Measurements from ENCODE around the gene DARS2. TPM values are rescaled to one million over a fixed set of nuclear protein-coding genes. Genes with fewer than 3 reads are reported as not detected.
"Not testable (repeated sequence)": the region's sequence is repeated elsewhere in the genome, so short reads cannot be mapped to it uniquely, and the experiment has no call there.

DARS2 gene
- total RNA-seq: 10 to 100 TPM; 32.7 to 35.7 TPM

DNA sequence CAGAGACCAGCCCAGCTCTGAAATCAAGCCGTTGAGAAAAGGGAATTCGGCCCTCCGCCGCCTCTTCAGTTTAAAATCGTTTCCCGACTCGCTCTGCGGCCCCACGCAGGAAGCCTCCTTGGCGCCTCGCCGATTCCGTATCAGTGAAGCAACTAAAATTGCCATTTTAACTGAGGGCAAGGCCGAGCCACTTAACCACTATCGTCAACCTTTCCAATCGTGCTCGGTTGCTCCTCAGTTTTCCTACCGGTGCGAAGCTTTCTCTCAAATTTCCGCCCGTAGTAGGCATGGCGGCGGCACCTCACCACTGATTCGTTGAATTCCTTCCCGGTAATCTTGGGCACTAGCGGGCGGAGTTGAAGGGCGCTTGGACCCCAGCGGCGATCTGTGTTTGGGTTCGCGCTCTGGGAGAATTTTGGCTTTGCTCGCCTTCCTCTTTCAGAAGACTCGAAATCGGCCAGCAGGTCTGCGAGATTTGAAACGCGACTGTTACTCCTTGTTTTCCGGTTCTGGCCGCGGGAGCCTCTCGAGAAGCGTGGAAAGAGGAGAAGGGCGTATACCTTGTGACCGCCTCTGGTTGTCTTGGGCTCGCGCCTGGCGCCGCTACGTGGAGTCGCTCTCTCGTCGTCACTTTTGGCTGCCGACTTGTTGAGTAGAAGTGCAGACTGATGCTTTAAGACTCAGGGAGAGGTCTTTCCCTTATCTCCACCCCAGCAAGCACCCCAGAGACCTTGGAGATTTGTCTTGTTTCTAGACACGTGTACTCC lies at the start of gene DARS2, which contains the start of gene CENPL:
Gene DARS2, plus strand, starts transcription at position 359 of the 767 bp plus-strand sequence. CDS start 557 bp downstream, outside the sequence.
Gene CENPL, minus strand, starts transcription at position 569 of the 767 bp plus-strand sequence. CDS start 13,584 bp downstream, outside the sequence.
- H3K36me3 Mint-ChIP-seq (ENCODE audit: low read depth): peaks cover 52% of the 10 kb centered on the region

DNA sequence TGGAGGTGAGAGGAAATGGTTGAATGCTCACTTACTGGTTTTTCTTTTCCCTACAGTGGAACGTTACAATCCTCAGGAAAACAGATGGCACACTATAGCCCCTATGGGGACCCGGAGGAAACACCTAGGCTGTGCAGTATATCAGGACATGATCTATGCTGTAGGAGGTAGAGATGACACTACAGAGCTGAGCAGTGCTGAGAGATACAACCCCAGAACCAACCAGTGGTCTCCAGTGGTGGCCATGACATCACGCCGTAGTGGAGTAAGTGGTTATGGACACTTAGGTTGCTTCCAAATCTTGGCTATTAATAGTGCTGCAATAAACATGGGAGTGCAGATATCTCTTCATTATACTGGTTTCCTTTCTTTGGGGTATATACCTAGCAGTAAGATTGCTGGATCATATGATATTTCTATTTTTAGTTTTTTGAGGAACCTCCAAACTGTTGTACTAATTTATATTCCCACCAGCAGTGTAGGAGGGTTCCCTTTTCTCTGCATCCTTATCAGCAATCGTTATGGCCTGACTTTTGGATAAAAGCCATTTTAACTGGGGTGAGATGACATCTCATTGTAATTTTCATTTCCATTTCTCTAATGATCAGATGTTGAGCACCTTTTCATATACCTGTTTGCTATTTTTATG lies 48.8 kb upstream of the DARS2 start:
- CTCF ChIA-PET: no interaction called here
- POLR2A ChIA-PET: no interaction called here
- Mint-ChIP-seq H3K36me3 (ENCODE audit: low read depth) (peaks cover 56% of the 10 kb centered on the region), H3K4me1 (ENCODE audit: low read depth) (no peaks in the 10 kb centered on the region), H3K4me3 (no peak overlapping the region), H3K9me3 (ENCODE audit: insufficient read depth) (no peaks in the 10 kb centered on the region), H3K27ac (no peak overlapping the region), H3K27me3 (ENCODE audit: low read depth) (no peaks in the 10 kb centered on the region)
- DNase-seq: no peak
- no peak for ATAC-seq

More for the DNA sequence above, at the start of gene DARS2, which contains the start of gene CENPL:
- peak within 1 kb of the TSS; percentile 98 for H3K27ac Mint-ChIP-seq
- DNase-seq (peak; percentile 95), ATAC-seq (peak; percentile 89)
- H3K9me3 Mint-ChIP-seq (ENCODE audit: insufficient read depth): no peaks in the 10 kb centered on the region
- H3K4me1 Mint-ChIP-seq (ENCODE audit: low read depth): peaks cover 56% of the 10 kb centered on the region
- no peaks in the 10 kb centered on the region for H3K27me3 Mint-ChIP-seq (ENCODE audit: low read depth)
- POLR2A ChIA-PET: interaction anchor here (0.6 to 2.5 kb wide), 12 partner anchors 13 to 399 kb away, joined by 3 to 36 read pairs (median 4); partner anchors contain the start of genes GAS5, KLHL20, PRDX6 and RC3H1
- CTCF ChIA-PET: interaction anchor here (0.9 to 6.7 kb wide), 12 partner anchors 13 to 1082 kb away, joined by 3 to 63 read pairs (median 4); partner anchors contain the start of genes GAS5, KLHL20 and ZBTB37
- peak within 1 kb of the TSS; percentile 86 for H3K4me3 Mint-ChIP-seq

DNA sequence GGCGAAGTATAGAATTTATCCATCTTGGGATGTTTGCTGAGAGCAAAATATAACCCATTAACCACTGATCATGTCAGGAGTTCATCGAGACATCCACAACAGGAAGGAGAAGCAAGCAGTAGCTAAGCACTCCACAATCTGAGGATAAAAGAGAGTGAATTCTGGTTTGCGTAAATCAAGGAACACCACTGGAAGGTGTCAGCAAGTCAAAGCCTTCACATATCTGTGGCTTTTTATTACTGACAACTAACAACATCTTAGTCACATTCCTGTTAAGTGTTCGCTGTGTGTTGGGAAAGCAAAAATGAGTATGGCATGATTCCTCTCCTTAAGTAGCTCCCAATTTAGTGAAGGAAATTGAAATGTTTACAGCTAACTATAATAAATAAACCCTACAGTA lies 44.5 kb upstream of the DARS2 start:
- ChIA-PET POLR2A (interaction anchor here (0.6 to 1.9 kb wide), 4 partner anchors 8 to 72 kb away, joined by 3 to 4 read pairs (median 3); no protein-coding TSS in a partner anchor), CTCF (interaction anchor here (1.6 kb wide), 1 partner anchor 350 kb away, joined by 4 read pairs; no protein-coding TSS in a partner anchor)
- Mint-ChIP-seq H3K36me3 (ENCODE audit: low read depth) (peaks cover 76% of the 10 kb centered on the region), H3K4me3 (no peak overlapping the region), H3K4me1 (ENCODE audit: low read depth) (no peaks in the 10 kb centered on the region), H3K9me3 (ENCODE audit: insufficient read depth) (no peaks in the 10 kb centered on the region), H3K27ac (no peak overlapping the region), H3K27me3 (ENCODE audit: low read depth) (no peaks in the 10 kb centered on the region)
- no peak for DNase-seq
- no peak for ATAC-seq

DNA sequence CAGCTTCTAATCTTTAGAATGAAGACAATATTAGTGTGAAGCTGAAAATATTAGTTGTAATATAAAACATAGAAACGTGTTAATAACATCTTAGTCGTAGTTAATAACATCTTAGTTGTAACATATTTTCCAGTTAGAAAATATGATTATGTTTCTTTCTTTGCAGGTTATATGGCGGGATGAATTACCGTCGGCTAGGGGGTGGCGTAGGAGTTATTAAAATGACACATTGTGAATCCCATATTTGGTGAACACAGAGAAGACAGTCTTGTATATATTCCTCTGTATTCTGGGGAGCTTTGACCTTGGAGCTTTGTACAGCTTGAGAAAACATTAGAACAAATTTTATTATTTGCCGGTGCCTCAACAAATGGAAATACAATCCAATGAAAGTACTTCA lies 39.5 kb upstream of the DARS2 start:
- ChIA-PET POLR2A (no interaction called here), CTCF (no interaction called here)
- Mint-ChIP-seq H3K36me3 (ENCODE audit: low read depth) (peaks cover 50% of the 10 kb centered on the region), H3K4me1 (ENCODE audit: low read depth) (no peaks in the 10 kb centered on the region), H3K4me3 (no peak overlapping the region), H3K27me3 (ENCODE audit: low read depth) (no peaks in the 10 kb centered on the region), H3K27ac (no peak overlapping the region), H3K9me3 (ENCODE audit: insufficient read depth) (no peaks in the 10 kb centered on the region)
- ATAC-seq (no peak), DNase-seq (no peak)

DNA sequence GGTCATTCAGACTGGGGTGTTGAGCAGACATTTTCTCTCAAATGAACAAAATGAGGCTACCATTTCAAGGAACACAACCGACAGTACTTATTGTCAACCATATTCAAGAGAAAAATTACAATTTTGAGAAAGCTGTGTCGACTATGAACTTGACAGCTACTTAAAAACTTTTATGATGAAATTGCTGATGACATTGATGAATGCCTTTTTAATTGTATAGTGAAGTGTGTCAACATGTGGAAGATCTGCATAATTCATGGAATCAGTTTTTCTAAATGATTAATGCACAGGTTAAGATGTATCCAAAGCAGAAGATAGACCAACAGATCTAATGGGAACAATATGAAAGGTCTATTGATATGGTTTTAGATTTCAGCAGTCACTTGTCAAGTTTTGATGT lies 34.6 kb upstream of the DARS2 start:
- no peak overlapping the region for H3K27ac Mint-ChIP-seq
- H3K9me3 Mint-ChIP-seq (ENCODE audit: insufficient read depth): no peaks in the 10 kb centered on the region
- CTCF ChIA-PET: no interaction called here
- H3K36me3 Mint-ChIP-seq (ENCODE audit: low read depth): peaks cover 34% of the 10 kb centered on the region
- H3K27me3 Mint-ChIP-seq (ENCODE audit: low read depth): no peaks in the 10 kb centered on the region
- ATAC-seq (no peak), DNase-seq (no peak)
- H3K4me1 Mint-ChIP-seq (ENCODE audit: low read depth): no peaks in the 10 kb centered on the region
- H3K4me3 Mint-ChIP-seq: no peak overlapping the region
- POLR2A ChIA-PET: interaction anchor here (0.7 kb wide), 1 partner anchor 10 kb away, joined by 3 read pairs; no protein-coding TSS in a partner anchor

DNA sequence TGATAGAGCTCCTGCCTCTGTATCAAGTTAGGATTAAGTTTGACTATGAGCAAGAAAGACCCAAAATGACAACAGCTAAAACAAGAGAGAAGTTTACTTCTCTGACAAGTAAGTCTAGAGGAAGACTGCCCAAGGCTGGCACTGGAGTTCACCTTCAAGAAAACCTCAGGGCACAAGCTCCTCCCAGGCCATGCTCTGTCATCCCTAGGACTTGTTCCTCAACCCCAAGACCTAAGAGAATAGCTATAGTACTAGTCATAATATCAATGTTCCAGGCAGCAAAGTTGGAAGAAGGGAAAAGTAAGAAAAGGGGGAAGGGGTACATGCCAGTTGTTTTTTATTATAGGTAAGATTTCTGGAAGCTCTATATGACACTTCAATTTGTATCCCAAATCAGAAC lies 26.4 kb upstream of the DARS2 start:
- peaks cover 4% of the 10 kb centered on the region for H3K9me3 Mint-ChIP-seq (ENCODE audit: insufficient read depth)
- POLR2A ChIA-PET: no interaction called here

GRCh38 chr1:173799995-173800394 lies 24.5 kb upstream of the DARS2 start:
- H3K27ac Mint-ChIP-seq; POLR2A ChIA-PET; CTCF ChIA-PET; DNase-seq; H3K4me3 Mint-ChIP-seq; H3K9me3 Mint-ChIP-seq (ENCODE audit: insufficient read depth); H3K27me3 Mint-ChIP-seq (ENCODE audit: low read depth); ATAC-seq; H3K4me1 Mint-ChIP-seq (ENCODE audit: low read depth): not testable (repeated sequence)
- peaks cover 65% of the 10 kb centered on the region for H3K36me3 Mint-ChIP-seq (ENCODE audit: low read depth)

More for the DNA sequence above, 26.4 kb upstream of the DARS2 start:
- DNase-seq (no peak), ATAC-seq (no peak)
- no peak overlapping the region for H3K4me3 Mint-ChIP-seq
- H3K27ac Mint-ChIP-seq: no peak overlapping the region
- no peaks in the 10 kb centered on the region for H3K27me3 Mint-ChIP-seq (ENCODE audit: low read depth)
- peaks cover 57% of the 10 kb centered on the region for H3K36me3 Mint-ChIP-seq (ENCODE audit: low read depth)
- H3K4me1 Mint-ChIP-seq (ENCODE audit: low read depth): no peaks in the 10 kb centered on the region
- CTCF ChIA-PET: no interaction called here

GRCh38 chr1:173802961-173803360 lies 21.5 kb upstream of the DARS2 start:
- no peak for DNase-seq
- Mint-ChIP-seq H3K4me1 (ENCODE audit: low read depth) (no peaks in the 10 kb centered on the region), H3K27me3 (ENCODE audit: low read depth) (no peaks in the 10 kb centered on the region), H3K27ac (no peak overlapping the region), H3K4me3 (no peak overlapping the region), H3K36me3 (ENCODE audit: low read depth) (peaks cover 59% of the 10 kb centered on the region), H3K9me3 (ENCODE audit: insufficient read depth) (no peaks in the 10 kb centered on the region)
- no peak for ATAC-seq
- ChIA-PET CTCF (interaction anchor here (1.1 kb wide), 1 partner anchor 22 kb away, joined by 3 read pairs; the partner anchor contains the start of gene CENPL), POLR2A (no interaction called here)

GRCh38 chr1:173813654-173814053 lies 10.8 kb upstream of the DARS2 start:
- H3K36me3 Mint-ChIP-seq (ENCODE audit: low read depth): peaks cover 81% of the 10 kb centered on the region

GRCh38 chr1:173818459-173818858 lies 6.0 kb upstream of the DARS2 start:
- no peaks in the 10 kb centered on the region for H3K9me3 Mint-ChIP-seq (ENCODE audit: insufficient read depth)
- peaks cover 53% of the 10 kb centered on the region for H3K4me1 Mint-ChIP-seq (ENCODE audit: low read depth)
- ATAC-seq: no peak
- no peak overlapping the region for H3K4me3 Mint-ChIP-seq
- POLR2A ChIA-PET: interaction anchor here (1.2 kb wide), 1 partner anchor 134 kb away, joined by 3 read pairs; no protein-coding TSS in a partner anchor
- peaks cover 79% of the 10 kb centered on the region for H3K36me3 Mint-ChIP-seq (ENCODE audit: low read depth)
- no peak for DNase-seq
- no peaks in the 10 kb centered on the region for H3K27me3 Mint-ChIP-seq (ENCODE audit: low read depth)
- CTCF ChIA-PET: interaction anchor here (0.8 to 1.4 kb wide), 3 partner anchors 14 to 389 kb away, joined by 3 to 4 read pairs (median 3); no protein-coding TSS in a partner anchor
- no peak overlapping the region for H3K27ac Mint-ChIP-seq

More at GRCh38 chr1:173813654-173814053, 10.8 kb upstream of the DARS2 start:
- H3K4me3 Mint-ChIP-seq; DNase-seq; POLR2A ChIA-PET; ATAC-seq; H3K27ac Mint-ChIP-seq; H3K27me3 Mint-ChIP-seq (ENCODE audit: low read depth); CTCF ChIA-PET; H3K9me3 Mint-ChIP-seq (ENCODE audit: insufficient read depth): not testable (repeated sequence)
- H3K4me1 Mint-ChIP-seq (ENCODE audit: low read depth): peaks cover 39% of the 10 kb centered on the region

DNA sequence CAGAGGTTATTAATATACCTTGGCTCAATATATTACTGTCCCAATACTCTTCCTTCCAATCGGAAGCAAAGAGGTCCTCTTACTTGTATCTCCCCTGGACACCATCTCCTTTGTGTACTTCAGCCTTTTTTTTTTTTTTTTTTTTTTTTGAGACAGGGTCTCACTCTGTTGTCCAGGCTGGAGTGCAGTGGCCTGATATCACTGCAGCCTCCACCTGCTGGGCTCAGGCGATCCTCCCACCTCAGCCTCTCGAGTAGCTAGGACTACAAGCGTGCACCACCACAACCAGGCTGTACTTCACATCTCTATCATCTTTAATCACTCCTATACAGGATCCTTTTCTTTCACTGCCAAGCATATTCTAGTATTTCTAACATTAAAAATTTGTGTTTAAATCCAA lies 2.8 kb upstream of the DARS2 start:
- DNase-seq: no peak
- Mint-ChIP-seq H3K27me3 (ENCODE audit: low read depth) (no peaks in the 10 kb centered on the region), H3K9me3 (ENCODE audit: insufficient read depth) (no peaks in the 10 kb centered on the region), H3K4me1 (ENCODE audit: low read depth) (peaks cover 40% of the 10 kb centered on the region), H3K4me3 (peak overlapping the region; percentile 86), H3K36me3 (ENCODE audit: low read depth) (peaks cover 56% of the 10 kb centered on the region), H3K27ac (no peak overlapping the region)
- no peak for ATAC-seq
- POLR2A ChIA-PET: interaction anchor here (0.7 kb wide), 1 partner anchor 418 kb away, joined by 3 read pairs; no protein-coding TSS in a partner anchor
- CTCF ChIA-PET: interaction anchor here (1.6 kb wide), 1 partner anchor 391 kb away, joined by 6 read pairs; no protein-coding TSS in a partner anchor
